ENCODE measurements around the gene EID3.

The EID3 gene

DNA sequence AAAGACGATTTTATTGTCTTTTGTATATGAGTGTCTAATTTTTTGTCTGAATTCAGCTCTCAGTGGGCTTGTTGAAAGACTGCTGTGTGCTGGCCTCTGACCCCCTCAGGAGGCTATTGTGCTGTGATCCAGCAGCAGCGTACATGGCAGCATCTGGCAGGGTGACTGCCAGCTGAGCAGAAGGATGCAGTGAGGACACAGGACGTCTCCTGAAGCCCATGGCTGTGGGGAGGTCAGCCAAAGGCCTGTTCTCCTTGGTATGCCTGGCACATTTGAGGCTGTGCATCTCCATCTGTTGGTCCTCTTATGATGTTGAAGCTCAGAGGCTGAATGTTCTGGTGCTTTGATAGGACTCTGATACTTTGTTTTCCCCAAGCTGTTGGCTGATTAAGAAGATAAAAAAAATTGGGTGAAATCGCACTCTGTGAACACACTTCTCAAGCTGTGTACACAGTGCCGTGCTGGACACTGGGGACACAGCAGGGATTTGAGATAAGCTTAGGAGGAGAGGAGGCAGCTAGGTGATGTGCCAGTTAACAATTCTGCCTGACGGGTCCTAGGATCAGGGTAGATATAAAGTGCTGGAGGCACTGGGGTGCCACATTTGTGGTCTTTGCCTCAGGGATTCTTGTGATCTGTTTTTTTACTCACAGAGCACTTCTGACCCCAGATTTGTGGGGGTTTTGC lies 37.5 kb downstream of the EID3 start:
- DNase-seq: no peak

DNA sequence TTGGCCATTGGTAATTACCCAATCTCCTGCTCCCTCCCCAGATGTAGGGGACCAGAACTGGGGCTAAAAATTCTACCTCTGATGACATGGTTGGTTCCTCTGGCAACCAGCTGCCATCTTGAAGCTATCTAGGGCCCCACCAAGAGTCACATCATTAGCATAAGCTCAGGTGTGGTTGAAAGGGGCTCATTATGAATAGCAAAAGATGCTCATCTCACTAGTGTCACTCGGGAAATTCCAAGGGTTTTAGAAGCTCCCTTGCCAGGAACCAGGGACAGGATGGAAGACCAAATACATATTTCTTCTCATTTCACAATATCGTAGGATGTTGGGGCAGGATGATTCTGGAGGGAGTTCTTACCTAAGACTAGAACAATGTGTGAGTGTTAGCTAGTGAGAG lies 38.6 kb downstream of the EID3 start:
- DNase-seq: no peak

DNA sequence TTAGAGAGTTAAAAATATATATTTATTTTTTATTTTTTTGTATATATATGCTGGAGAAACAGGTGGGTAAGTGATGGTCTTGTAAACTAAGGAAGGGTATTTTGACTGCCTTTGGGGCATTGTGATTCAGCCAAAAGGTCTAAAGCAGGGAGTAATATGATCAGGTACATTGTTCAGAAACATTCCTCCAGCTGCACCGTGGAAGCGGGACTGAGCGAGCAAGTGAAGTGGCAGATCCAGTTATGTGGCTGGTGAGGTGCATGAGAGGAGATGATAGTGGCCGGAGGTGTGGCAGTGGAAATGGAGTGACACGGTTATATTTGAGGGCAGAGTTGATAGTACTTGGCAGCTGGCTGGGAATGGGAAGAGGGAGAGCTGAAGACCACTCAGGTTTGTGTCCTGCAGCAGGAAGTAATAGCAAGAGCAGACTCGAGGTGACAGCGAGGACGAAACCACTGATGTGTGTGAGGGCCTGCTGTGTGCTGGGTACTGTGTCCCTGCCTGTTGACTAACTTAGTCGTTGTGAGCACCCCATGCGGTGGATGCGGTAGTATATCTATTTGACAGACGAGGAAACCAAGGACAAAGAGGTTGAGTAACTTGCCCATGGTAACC lies 39.2 kb downstream of the EID3 start:
- no peak for DNase-seq

DNA sequence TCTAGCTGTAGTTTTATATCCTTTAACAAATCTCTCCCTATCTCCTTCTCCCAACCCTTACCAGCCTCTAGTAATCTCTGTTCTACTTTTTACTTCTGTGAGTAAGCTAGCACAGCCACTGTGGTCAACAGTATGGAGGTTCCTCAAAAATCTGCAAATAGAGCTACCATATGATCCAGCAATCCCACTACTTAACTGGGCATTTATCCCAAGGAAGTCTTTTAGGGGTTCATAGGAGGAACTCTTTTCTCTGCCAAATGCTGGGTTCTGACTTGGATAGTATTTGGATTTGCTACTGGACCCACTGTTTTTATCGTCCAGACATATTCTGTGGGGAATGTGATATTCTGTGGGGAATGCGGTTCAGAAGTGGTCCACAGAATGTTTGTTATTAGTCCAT lies 41.1 kb downstream of the EID3 start:
- no peak for DNase-seq

DNA sequence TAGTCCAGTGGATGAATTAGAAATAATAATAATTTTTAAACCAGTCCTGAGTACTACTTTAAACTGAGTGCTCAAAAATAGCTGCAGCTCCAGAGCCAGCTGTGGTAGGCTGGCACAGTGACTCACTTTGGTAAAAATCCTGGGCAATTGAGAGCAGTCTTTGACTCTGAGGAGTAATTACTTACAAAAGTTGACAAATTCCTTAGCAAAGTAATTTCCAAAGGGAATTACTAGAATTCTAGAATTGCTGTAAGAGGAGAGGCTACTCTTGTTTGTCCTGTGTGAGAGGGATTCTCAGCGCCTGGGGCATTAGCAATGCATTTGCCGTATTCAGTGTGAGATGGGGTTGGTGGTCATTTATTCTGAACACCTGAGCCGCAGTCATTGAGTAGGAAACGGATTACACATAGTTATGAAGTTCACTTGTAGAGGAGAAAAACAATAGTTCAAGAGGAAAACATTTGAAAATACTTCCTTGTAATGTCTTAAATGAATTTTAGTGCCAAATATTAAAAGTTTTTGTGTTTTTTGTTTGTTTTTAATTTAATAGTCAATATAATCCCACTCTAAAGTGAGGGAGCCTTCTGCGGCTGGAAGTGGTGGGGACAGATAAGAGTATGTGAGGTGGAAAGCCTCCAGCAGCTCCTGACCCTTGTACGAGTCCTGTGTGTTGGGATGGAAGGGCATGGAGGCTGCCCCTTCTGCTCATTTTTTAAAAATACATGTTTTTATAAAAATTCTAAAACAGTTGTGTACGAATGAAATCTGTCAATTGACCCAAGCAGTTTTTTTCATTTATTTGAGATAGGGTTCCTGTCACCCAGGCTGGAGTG lies 41.9 kb downstream of the EID3 start:
- DNase-seq: no peak

DNA sequence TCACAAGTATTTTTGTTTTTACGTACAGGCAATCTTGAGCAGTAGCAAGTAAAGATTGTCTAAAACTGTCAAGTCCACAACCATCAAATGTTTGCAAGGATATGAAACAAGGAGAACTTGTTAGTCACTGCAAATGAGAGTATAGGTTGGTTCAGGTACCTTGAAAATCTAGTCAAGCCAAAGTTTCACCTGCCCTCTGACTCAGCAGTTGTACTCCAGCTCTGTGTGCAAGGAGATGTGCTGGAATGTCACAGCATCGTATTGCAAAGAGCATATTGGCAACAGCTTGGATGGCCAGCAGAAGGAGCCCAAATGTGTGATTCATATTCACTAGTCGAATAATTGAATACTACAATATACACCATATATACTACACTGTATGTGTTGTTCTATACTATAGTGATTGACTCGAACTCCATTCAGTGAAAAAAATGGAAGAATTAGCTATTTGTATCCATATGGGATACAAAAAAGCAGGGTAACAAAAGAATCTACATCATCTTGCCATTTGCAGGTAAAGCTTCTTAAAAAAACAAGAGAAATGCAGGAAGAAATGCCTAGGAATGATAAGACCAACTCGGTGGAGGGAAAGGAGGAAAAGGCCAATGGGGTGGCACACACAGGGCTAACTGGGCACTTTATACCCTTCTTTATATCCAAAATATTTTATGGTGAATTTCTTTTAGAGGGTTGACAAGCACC lies 44.0 kb downstream of the EID3 start:
- no peak for DNase-seq

DNA sequence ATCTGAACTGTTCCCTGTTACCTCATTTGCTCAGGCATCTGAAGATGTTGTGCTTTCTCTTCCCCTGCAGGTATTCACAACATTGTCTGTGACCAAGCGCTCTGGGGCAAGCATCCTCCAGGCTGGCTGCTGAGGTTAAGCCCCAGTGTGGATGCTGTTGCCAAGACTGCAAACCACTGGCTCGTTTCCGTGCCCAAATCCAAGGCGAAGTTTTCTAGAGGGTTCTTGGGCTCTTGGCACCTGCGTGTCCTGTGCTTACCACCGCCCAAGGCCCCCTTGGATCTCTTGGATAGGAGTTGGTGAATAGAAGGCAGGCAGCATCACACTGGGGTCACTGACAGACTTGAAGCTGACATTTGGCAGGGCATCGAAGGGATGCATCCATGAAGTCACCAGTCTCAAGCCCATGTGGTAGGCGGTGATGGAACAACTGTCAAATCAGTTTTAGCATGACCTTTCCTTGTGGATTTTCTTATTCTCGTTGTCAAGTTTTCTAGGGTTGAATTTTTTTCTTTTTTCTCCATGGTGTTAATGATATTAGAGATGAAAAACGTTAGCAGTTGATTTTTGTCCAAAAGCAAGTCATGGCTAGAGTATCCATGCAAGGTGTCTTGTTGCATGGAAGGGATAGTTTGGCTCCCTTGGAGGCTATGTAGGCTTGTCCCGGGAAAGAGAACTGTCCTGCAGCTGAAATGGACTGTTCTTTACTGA lies 44.9 kb downstream of the EID3 start:
- DNase-seq: no peak

DNA sequence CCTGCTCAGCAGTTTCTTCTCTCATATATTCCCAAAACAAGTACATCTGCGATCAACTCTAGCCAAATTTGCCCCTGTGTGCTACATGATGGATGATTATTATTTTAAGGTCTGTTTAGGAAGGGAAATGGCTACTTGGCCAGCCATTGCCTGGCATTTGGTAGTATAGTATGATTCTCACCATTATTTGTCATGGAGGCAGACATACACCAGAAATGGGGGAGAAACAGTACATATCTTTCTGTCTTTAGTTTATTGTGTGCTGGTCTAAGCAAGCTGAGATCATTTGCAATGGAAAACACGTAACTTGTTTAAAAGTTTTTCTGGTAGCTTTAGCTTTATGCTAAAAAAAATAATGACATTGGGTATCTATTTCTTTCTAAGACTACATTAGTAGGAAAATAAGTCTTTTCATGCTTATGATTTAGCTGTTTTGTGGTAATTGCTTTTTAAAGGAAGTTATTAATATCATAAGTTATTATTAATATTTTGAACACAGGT lies 45.5 kb downstream of the EID3 start:
- DNase-seq: no peak

DNA sequence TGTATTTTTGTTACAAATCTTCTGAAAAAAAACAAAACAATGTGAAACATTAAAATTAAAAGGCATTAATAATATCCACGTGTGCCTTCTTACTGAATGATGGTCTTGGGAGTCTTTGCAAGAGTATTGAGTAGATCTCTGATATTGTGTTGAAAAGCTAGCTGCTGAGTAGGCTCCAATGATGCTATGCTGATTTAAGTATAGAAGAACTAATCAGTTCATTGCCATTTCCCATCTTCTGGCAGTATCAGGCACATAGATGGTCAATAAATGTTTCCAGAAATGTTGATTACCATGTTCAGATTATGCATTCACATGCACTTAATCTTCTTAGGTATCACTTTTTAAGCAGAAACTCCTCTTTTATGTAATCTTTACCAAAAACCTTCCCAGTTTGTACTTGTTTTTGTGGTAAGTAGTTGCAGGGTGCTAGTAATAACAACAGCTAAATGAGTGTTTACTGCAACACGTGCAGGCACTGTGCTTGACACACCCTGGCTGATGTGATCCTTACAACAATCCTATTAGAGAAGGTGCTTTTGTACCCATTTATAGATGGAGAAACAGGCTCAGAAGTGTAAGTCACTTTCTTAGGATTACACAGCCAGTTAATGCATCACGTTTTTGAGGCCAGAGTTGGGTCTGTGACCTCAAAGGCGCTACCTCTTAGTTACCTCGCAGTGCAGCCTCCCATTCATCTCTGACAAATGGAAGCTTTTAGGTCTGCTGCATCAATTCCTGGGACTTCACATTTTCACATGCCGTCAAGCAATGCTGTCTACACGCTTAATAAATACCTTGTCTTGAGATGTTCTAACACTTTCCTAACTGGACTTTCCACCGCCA lies 46.9 kb downstream of the EID3 start:
- DNase-seq: no peak

DNA sequence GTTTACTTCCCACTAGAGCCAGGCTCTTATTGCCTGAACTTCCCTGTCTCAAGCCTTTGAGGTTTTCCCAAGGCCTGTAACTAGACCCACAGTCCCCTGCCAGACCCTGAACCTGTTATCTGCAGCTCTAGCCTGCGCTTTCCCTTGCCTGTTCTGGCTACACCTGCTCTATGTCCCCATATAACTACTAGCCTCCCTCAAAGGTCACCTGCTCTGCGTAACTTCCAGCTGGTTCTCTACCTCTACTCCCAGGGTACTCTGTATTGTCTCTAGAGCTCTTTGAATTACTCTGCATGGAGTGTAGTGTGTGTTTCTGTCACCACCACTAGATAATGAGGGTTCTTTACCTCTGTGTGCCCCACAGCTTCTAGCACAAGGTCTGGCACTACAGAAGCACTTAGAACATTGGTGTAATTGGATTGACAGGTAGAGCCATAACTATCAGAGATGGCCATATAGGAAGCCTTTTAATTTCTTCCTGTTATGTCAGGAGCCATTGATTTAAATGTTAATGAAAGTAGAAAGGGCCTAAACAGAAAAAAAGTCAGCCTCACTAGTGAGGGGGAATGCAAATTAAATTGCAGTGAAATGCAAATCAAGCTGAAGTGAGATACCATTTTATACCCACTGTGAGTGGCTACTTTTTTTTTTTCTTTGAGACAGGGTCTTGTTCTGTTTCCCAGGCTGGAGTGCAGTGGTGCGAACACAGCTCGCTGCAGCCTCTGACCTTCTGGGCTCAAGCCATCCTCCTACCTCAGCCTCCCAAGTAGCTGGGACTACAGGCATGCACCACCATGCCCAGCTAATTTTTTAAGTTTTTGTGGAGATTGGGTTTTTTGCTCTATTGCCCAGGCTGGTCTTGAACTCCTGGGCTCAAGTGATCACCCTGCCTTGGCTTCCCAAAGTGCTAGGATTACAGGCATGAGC lies 47.8 kb downstream of the EID3 start:
- no peak for DNase-seq

DNA sequence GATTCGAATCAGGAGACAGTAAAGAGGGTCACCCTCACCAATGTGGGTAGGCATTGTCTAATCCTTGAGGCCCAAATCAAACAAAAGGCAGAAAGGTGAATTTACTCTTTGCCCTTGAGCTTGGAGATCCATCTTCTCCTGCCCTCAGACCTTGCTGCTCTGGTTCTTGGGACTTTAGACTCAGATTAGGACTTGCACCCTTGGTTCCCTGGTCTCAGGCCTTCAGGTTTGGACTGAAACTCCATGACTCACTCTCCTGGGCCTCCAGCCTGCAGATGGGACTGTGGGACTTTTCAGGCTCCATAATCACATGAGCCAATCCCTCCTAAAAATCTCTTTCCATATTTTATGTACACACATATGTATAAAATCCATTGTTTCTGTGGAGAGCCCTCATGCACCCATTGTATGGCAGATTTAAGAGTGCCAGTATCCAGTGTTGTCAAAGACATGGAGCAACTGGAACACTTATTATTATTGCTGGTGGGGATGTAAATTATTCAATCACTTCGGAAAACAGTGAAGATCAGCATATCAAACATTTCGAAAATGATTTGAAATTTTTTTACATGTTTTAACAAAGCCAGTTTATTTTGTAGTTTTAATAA lies 48.7 kb downstream of the EID3 start:
- DNase-seq: no peak

DNA sequence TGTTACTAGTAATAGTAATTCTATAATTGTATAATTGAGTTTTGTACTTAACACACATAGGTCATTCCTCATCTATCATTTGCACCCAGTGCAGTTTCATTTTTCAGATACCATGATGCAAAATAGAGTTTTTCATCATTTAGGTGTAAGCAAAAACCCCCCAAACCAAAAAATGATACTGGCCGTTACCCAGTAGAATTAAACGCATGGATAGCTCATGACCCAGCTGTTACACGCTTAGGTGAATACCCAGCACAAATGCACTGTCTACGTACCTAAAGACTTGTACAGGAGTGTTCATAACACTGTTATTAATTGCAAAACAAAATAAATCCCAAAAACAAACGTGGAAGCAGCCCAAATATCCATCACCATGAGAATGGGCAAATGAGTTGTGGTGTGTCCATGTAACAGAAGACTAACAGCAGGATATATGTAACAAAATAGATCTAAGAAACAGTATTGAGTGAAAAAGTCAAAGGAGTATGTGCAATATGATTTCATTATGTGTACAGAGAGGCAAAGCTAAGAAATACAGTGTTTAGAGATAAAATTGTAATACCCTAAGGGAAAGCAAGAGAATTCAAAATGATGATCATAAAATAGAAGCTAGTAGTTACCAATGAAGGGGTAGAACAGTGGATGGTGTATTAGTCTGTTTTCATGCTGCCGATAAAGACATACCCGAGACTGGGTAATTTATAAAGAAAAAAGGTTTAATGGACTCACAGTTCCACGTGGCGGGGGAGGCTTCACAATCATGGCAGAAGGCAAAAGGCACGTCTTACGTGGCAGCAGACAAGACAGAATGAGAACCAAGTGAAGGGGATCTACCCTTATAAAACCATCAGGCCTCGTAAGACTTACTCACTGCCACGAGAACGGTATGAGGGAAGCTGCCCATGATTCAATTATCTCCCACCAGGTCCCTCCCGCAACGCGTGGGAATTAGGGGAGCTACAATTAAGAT lies 49.8 kb downstream of the EID3 start:
- DNase-seq: no peak

DNA sequence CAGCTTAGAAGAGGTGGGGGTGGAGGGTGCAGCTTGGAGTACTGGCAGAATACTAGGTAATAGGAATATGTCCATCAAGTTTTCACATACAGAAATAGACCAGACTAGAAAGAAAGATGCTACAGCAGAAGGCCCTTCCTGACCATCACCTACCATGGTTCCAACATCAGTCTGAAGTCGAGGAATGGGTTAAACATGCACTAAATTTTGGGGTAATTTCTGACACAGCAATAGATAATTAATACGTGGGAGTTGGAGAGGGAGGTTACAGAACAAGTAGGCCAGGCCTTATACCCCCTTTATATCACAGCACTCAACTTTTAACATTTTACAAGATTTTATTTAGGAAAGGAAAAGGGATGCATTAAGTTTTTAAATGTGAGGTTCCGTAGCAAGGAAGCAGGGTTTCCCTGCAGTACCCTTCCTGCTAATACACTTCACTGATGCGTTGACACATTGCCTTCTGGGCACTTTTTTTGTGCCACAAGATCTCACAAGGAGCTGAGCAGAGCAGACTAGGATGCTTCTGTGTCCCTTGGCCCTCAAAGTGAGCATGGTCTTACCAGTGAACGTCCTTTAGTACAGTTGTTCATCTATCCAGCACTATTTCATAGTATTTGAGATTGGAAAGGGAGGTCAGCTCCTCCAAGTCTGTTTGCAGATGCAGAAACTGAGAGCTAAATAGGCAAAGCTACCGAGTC lies 50.8 kb downstream of the EID3 start:
- no peak for DNase-seq

All from SHP77 treated with DMSO at 0.1 percent for 48 hours (cell line).